ENCODE data around the gene CDCA7.
"Not testable (repeated sequence)": the region's sequence is repeated elsewhere in the genome, so short reads cannot be mapped to it uniquely, and the experiment has no call there.

The CDCA7 gene

DNA sequence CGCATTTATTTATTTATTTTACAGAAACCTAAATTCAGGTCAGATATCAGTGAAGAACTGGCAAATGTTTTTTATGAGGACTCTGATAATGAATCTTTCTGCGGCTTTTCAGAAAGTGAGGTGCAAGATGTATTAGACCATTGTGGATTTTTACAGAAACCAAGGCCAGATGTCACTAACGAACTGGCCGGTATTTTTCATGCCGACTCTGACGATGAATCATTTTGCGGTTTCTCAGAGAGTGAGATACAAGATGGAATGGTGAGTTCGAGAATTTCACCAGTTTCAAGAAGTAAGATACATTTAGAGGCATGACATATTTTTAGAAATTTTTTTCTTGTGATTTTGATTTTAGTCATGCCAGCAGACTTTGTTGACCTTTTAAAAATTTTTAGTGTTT, 4.6 kb downstream of the CDCA7 start:
- DNase-seq = no peak

GRCh38 chr2:173370198-173370597, 15.5 kb downstream of the CDCA7 start:
- no peak for DNase-seq

- DNase-seq = no peak
Observed at GRCh38 chr2:173371023-173371422, 16.4 kb downstream of the CDCA7 start.

DNA sequence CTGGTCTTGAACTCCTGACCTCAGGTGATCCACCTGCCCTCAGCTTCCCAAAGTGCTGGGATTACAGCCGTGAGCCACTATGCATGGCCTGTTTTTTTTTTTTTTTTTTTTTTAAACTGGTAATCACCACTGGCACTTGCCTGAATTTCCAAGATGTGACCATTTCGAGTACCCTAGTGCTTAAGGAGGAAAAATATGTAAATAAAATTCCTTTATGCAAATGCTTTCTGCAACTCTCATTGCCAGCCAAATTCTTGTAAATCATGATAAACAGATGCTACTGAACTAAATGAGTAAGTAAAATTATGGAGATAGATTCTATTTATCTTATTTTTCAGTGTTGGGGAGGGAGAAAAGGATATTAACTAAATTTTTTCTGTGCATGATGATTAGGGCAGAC, 18.6 kb downstream of the CDCA7 start:
- DNase-seq = no peak

- DNase-seq = no peak
Observed at GRCh38 chr2:173374634-173375033, 20.0 kb downstream of the CDCA7 start.

DNA sequence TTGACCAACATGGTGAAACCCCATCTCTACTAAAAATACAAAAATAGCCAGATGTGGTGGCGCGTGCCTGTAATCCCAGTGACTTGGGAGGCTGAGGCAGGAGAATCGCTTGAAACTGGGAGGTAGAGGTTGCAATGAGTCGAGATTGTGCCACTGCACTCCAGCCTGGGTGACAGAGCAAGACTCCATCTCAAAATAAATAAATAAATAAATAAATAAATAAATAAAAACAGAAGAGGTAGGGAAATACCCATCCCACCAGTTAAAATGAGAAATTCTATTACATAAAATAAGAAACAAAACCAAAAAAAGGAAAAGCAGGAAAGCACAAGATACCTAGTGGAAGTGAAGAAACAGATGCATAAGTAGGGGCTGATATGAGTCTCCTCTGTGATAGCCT, 30.9 kb downstream of the CDCA7 start:
- not testable (repeated sequence) for DNase-seq

- no peak for DNase-seq
Observed at GRCh38 chr2:173386021-173386737, 31.5 kb downstream of the CDCA7 start.

DNA sequence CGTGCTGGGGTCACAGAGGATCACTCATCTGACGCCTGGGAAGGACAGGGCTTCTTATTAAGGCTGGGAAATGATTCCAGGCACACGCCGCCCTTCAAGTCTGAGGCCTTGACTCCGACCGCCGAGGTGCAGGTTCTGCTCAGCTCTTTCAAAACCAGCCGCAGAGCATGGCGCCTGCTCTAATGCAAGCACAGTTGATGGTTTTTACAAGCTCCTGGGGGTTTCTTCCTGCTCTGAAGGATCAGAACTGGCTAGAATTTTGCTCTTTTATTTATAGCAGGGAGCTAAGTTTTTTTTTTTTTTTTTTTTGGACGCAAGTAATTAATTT, 32.0 kb downstream of the CDCA7 start:
- DNase-seq = no peak

- no peak for DNase-seq
Observed at GRCh38 chr2:173387079-173387478, 32.4 kb downstream of the CDCA7 start.

GRCh38 chr2:173387660-173388059, 33.0 kb downstream of the CDCA7 start:
- DNase-seq = no peak

GRCh38 chr2:173388795-173389194, 34.1 kb downstream of the CDCA7 start:
- no peak for DNase-seq

DNA sequence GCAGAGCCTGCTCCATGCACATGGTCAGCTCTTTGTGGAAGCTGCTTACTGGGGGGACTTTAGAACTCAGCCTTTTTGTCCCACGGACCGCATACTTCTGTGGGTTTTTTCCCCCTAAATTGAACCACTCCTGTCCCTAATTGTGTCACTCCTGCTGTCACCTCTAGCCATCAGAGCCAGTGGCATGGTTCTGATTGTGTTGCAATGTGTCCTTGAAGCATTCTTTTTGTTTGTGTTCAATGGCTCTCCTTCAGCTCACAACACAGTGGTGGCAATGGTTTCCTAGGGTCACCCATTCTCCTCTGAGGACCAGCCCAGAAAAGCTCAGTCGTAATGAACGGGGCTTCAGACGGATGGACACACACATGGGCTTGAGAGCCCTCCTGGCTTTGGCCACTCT, 35.4 kb downstream of the CDCA7 start:
- DNase-seq = no peak

GRCh38 chr2:173392731-173393130, 38.1 kb downstream of the CDCA7 start:
- no peak for DNase-seq

- DNase-seq = no peak
Observed at GRCh38 chr2:173393186-173393585, 38.5 kb downstream of the CDCA7 start.

DNA sequence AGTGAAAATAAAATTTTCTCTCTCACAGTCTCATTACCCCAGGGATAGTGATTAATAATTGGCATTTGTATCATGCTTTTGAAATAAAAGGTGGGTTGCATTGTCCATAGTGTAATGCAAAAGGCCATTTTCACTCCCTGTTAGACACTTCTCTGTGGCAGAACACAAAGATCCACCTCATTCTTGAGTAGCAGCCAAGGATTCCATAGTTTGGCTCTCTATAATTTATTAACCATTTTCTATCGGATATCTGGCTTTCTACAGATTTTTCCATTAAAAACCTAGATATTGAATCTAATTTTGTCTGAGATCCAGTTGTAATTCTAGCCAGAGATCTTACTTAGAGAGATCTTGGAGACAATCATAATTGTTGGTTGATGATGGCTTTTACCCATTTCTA, 39.0 kb downstream of the CDCA7 start:
- no peak for DNase-seq

DNA sequence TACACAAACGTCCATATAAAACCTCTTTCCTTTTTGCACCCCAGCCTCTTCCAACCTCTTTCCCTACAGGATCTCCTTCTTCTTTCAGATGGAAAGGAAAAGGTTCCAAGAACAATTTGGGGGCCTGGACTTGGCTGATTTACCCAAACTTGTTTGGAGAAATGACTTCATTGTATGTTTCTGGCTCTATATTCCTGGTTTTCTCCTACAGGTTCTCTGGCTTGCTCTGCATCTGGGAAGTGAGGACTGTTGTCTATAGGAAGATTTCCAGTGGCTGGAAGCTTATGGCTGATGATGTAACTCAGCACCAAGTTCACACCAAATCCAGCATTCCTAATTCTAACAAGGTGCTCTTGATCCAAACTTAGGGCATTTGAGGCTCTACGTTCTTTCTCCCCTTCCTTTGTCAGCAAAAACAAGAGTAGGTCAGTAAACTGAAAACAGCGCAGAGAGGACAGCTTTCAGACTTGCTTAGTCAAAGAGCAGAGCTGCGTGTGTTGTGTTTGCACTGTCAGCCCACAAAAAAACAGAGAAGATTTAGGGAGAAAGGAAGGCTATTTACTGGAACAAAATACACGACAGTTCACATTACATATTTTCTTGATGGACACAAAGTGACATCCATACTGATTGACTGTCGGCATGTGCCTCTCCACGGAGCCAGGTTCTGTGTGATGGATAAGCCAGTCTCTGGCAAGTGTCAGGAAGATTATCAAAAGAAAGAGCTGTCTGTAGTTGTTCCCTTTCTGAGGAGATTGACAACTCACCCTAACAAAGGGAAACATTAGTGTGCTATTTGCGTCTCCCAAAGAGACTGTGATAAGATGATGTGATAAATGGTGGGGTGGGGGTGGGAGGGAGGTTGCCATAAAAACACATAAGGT, 39.7 kb downstream of the CDCA7 start:
- no peak for DNase-seq

- no peak for DNase-seq
Observed at GRCh38 chr2:173395567-173396351, 41.1 kb downstream of the CDCA7 start.

- no peak for DNase-seq
Observed at GRCh38 chr2:173397539-173397938, 42.9 kb downstream of the CDCA7 start.

DNA sequence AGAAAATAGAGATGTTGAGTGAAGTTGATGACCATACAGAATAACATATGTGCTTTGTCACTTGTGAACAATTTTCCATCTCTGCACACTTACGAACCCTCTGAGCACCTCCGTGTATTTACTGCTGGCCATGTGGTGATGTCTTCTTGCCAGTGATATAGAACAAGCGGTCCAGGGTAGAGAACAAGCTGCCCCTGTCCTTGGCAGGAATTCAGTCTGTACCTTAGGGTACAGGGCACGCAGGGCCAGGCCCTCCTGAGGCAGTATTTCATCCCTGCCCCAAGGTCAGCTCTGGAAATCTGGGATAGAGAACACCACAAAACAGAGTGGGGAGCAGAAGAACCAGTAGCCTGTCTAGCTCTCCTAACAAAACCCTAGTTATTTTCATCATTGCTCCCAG, 44.6 kb downstream of the CDCA7 start:
- DNase-seq = no peak

GRCh38 chr2:173400760-173401159, 46.1 kb downstream of the CDCA7 start:
- DNase-seq = no peak

DNA sequence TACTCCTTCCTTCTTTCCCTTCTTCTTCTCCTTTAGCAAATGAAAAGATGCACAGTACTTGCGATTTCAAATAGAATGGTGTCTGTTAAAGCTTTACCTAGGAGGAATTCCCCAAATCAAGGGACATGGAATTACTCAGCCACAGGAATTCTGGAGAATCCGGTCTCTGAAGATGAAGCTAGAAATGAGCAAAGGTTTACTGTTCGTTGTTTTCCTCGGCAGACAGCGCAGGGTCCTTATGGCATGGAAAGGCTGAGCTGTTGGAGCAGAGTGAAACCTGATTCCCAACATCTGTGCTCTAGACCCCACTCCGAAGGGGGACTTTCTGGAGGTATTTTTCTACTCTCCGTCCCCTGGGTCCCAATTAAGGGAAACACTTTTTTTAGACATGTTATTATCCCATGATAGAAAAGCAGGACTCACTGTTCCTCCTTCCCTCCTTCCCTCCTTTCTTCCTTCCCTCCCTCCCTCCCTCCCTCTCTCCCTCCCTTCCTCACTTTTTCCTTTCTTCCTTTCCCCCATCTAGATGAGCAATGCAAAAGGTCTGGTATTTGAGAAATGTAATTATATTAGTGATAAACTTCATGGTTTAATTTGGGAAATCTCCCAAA, 47.1 kb downstream of the CDCA7 start:
- DNase-seq = no peak

- peak; percentile 3 for DNase-seq
Observed at GRCh38 chr2:173402405-173402974, 47.8 kb downstream of the CDCA7 start.
